Lung (tissue), 12 donors: ENCODE results near the gene ZNF618. TPM values are rescaled to one million over a fixed set of nuclear protein-coding genes. Genes with fewer than 3 reads are reported as not detected.

Experiments used
- ATAC-seq: fragments of 200-7000 bp; cut with Tn5 transposase; one replicate; pipeline ENCODE4 v1.9.1; 2020; ENCODE audit warnings: moderate number of reproducible peaks; ENCODE audit not compliant: insufficient read depth, low FRiP score
- DNase-seq, 3 donors: peaks; one replicate each; pipeline ENCODE4 v3.0.0-alpha.2; 2013 to 2017
- H3K27ac ChIP-seq, 2 donors: one replicate each; pipeline ENCODE4 v1.5.1; 2013; ENCODE audit warnings: mild to moderate bottlenecking in 2 of 2, moderate library complexity in 2 of 2, control low read depth in 1 of 2, inconsistent platforms in 1 of 2, low read depth in 1 of 2, low read length in 1 of 2
- H3K27me3 ChIP-seq, 3 donors: one replicate each; pipeline ENCODE4 v1.5.1; 2013; ENCODE audit warnings: low read length in 2 of 3; ENCODE audit not compliant: control insufficient read depth in 3 of 3, insufficient read depth in 3 of 3
- H3K36me3 ChIP-seq, 4 donors: one replicate each; pipeline ENCODE4 v1.5.1; 2013; ENCODE audit warnings: low read length in 4 of 4, mild to moderate bottlenecking in 1 of 4, moderate library complexity in 1 of 4; ENCODE audit not compliant: control insufficient read depth in 4 of 4, insufficient read depth in 4 of 4
- H3K4me1 ChIP-seq, 5 donors: one replicate each; pipeline ENCODE4 v1.5.1; 2013; ENCODE audit warnings: low read length in 5 of 5, mild to moderate bottlenecking in 2 of 5, moderate library complexity in 1 of 5; ENCODE audit not compliant: control insufficient read depth in 5 of 5, insufficient read depth in 5 of 5
- H3K4me3 ChIP-seq: one replicate; pipeline ENCODE4 v1.5.1; 2013; ENCODE audit warnings: mild to moderate bottlenecking, control low read depth, moderate library complexity
- H3K9ac ChIP-seq, 2 donors: one replicate each; pipeline ENCODE4 v1.5.1; 2013; ENCODE audit warnings: low read length in 2 of 2, control low read depth in 1 of 2; ENCODE audit not compliant: insufficient read depth in 1 of 2
- H3K9me3 ChIP-seq, 4 donors: one replicate each; pipeline ENCODE4 v1.5.1; 2013; ENCODE audit warnings: low read length in 3 of 4, mild to moderate bottlenecking in 1 of 4, moderate library complexity in 1 of 4; ENCODE audit not compliant: control insufficient read depth in 4 of 4, insufficient read depth in 3 of 4
- WGBS, 2 donors: extraction: QIAGEN DNeasy Blood & Tissue Kit; methylation state at CpG; one replicate each; pipeline ENCODE4 v1.1.7; 2013; 5-methylcytosine and 5-hydroxymethylcytosine counted together
- polyA plus RNA-seq, 2 donors: library from polyadenylated mRNA; stranded (reverse); fragments of 200-250 nt; gene quantifications; one replicate each; pipeline ENCODE4 v1.2.1, GENCODE V29; 2013
- total RNA-seq, 2 donors: library from RNA; depleted of rRNA in 1 of 2; stranded (reverse); fragments of >200 nt in 1 of 2; gene quantifications; one replicate each; pipeline ENCODE4 v1.2.1, GENCODE V29; 2014 to 2021
- TF ChIP-seq, protein P1 (sequence below): IDR thresholded peaks from 2 replicates; pipeline ENCODE4 v1.5.1; 2012; ENCODE audit warnings: mild to moderate bottlenecking; ENCODE audit errors: control extremely low read depth, extremely low read depth
- donor health status: control.
- donor health status: control.
- donor health status: Bipolar disorder and iron deficiency.
- donor health status: healthy.
- donor health status: DM: yes; HTN: yes; CAD: no.

ZNF618 gene
- total and polyA plus RNA-seq, 4 donors, result 1.6 to 16.3 (median 6.0) TPM

DNA sequence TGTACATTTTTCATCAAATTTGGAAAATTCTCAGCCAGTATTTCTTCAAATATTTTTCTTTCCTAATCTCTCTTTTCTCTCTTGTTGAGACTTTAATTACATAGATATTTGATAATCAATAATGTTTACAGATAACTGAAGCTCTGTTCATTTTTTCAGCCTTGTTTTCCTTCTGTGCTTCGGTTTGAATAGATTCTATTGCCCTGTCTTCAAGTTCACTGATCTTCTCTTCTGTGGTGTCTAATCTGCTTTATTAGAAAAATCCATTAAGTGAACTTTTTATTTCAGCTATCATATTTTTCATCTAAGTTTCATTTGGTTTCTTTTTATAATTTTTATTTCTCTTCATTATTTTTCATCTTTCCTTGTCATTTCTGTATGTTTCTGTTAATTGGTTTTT is 147.9 kb downstream of the ZNF618 start:
- 97% methylated on average over 1 of the region's 1 CpG for WGBS, 2 donors
- ATAC-seq, result no peak
- peaks cover 0 to 11% (median 8%) of the 10 kb centered on the region in 4 donors for H3K9me3 ChIP-seq
- TF ChIP-seq, protein P1, sequence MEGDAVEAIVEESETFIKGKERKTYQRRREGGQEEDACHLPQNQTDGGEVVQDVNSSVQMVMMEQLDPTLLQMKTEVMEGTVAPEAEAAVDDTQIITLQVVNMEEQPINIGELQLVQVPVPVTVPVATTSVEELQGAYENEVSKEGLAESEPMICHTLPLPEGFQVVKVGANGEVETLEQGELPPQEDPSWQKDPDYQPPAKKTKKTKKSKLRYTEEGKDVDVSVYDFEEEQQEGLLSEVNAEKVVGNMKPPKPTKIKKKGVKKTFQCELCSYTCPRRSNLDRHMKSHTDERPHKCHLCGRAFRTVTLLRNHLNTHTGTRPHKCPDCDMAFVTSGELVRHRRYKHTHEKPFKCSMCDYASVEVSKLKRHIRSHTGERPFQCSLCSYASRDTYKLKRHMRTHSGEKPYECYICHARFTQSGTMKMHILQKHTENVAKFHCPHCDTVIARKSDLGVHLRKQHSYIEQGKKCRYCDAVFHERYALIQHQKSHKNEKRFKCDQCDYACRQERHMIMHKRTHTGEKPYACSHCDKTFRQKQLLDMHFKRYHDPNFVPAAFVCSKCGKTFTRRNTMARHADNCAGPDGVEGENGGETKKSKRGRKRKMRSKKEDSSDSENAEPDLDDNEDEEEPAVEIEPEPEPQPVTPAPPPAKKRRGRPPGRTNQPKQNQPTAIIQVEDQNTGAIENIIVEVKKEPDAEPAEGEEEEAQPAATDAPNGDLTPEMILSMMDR, result no peak
- DNase-seq, result no peak
- H3K4me1 ChIP-seq, result no peaks in the 10 kb centered on the region
- H3K27me3 ChIP-seq, result no peaks in the 10 kb centered on the region
- H3K27ac ChIP-seq, result no peak overlapping the region
- H3K36me3 ChIP-seq, result peaks cover 0 to 32% (median 18%) of the 10 kb centered on the region in 4 donors
- H3K4me3 ChIP-seq, result no peak overlapping the region
- no peak overlapping the region for H3K9ac ChIP-seq

DNA sequence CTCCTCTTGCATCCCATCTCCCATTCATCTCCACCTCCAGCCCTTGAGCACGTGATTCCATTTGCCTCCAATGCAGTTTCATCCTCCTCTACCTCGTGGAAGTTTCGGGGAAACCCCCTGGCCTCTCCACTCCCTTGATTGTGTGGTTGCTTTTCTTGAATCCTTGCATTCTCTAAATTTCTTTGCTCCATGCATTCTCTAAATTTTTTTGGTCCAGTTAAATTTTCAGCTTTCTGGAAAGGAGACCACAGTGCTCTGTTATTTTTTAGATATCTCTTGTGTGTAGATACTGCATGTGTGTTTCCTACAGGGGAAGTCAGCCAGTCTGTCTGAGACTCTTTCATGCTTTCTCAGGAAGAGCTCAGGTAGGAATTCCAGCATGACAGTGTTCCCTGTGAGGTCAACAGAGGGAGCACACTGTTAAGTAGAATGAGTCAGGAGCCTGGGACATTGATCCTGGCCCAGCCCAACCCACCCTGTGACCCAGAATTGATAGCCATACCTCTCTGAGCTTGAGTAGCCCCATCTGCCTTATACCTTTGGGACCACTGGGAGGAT is 149.2 kb downstream of the ZNF618 start:
- H3K9me3 ChIP-seq, result peaks cover 0 to 11% (median 8%) of the 10 kb centered on the region in 4 donors
- H3K27me3 ChIP-seq, result no peaks in the 10 kb centered on the region
- H3K4me1 ChIP-seq, result peaks cover 0 to 4% (median 0%) of the 10 kb centered on the region in 5 donors
- TF ChIP-seq, protein P1, result no peak
- WGBS, 2 donors, result 91% methylated on average over 3 of the region's 3 CpGs
- H3K4me3 ChIP-seq, result no peak overlapping the region
- ATAC-seq (no peak), DNase-seq (peak in 1 of 3 donors; percentile 5)
- no peak overlapping the region for H3K27ac ChIP-seq
- H3K36me3 ChIP-seq, result peaks cover 0 to 32% (median 17%) of the 10 kb centered on the region in 4 donors
- no peak overlapping the region for H3K9ac ChIP-seq

DNA sequence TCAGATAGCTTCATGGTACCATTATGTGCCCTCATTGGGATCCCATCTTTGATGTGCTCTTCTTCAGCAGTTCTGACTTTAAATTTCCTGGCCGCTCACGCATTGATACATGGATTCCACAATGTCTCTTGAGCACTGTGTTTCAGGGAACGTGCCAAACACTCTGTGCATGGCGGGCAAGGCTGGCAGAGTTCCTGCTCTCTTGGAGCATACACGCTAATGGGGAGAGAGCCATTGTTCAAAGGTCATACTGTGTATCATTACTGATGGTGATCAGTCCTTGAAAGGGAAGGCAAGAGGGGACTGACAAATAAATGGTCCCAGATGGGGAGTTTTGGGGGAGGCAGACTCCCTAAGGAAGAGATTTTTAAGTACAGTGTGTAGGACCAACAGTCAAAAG is 149.7 kb downstream of the ZNF618 start:
- no peak overlapping the region for H3K4me3 ChIP-seq
- TF ChIP-seq, protein P1, result no peak
- H3K36me3 ChIP-seq, result peaks cover 0 to 35% (median 22%) of the 10 kb centered on the region in 4 donors
- peak in 1 of 3 donors; percentile 4 for DNase-seq
- H3K27me3 ChIP-seq, result no peaks in the 10 kb centered on the region
- peaks cover 0 to 11% (median 8%) of the 10 kb centered on the region in 4 donors for H3K9me3 ChIP-seq
- no peak for ATAC-seq
- no peak overlapping the region for H3K9ac ChIP-seq
- H3K4me1 ChIP-seq, result peaks cover 0 to 4% (median 0%) of the 10 kb centered on the region in 5 donors
- 97% methylated on average over 5 of the region's 5 CpGs for WGBS, 2 donors
- no peak overlapping the region for H3K27ac ChIP-seq
